Measurements from ENCODE around the gene BRD4.
"Not testable (repeated sequence)": the region's sequence is repeated elsewhere in the genome, so short reads cannot be mapped to it uniquely, and the experiment has no call there.

BRD4 gene

GRCh38 chr19:15372470-15372869, 40.1 kb upstream of the BRD4 start:
- Histone ChIP-seq H3K9ac (ENCODE audit: low read length) (no peak overlapping the region), H3K36me3 (ENCODE audit: control insufficient read depth, insufficient read depth, low read length) (peaks cover 78% of the 10 kb centered on the region), H3K9me3 (ENCODE audit: control insufficient read depth, insufficient read depth, low read depth, low read length) (no peaks in the 10 kb centered on the region), H3K4me1 (ENCODE audit: control insufficient read depth, insufficient read depth, low read length) (peaks cover 7% of the 10 kb centered on the region; the same call in 1 of the 2 replicates), H3K27ac (ENCODE audit: low read depth, low read length) (no peak overlapping the region), H3K4me3 (ENCODE audit: low read depth, low read length) (no peak overlapping the region), H3K27me3 (ENCODE audit: control insufficient read depth, insufficient read depth, low read length) (no peaks in the 10 kb centered on the region)

GRCh38 chr19:15371786-15372380, 39.5 kb upstream of the BRD4 start:
- H3K27me3 ChIP-seq (ENCODE audit: control insufficient read depth, insufficient read depth, low read length), result no peaks in the 10 kb centered on the region
- no peak overlapping the region for H3K9ac ChIP-seq (ENCODE audit: low read length)
- H3K27ac ChIP-seq (ENCODE audit: low read depth, low read length), result no peak overlapping the region
- H3K4me1 ChIP-seq (ENCODE audit: control insufficient read depth, insufficient read depth, low read length), result peaks cover 3% of the 10 kb centered on the region; the same call in 1 of the 2 replicates
- no peaks in the 10 kb centered on the region for H3K9me3 ChIP-seq (ENCODE audit: control insufficient read depth, insufficient read depth, low read depth, low read length)
- H3K36me3 ChIP-seq (ENCODE audit: control insufficient read depth, insufficient read depth, low read length), result peaks cover 84% of the 10 kb centered on the region
- H3K4me3 ChIP-seq (ENCODE audit: low read depth, low read length), result no peak overlapping the region

GRCh38 chr19:15371119-15371518, 38.8 kb upstream of the BRD4 start:
- Histone ChIP-seq H3K4me1 (ENCODE audit: control insufficient read depth, insufficient read depth, low read length) (no peaks in the 10 kb centered on the region), H3K9me3 (ENCODE audit: control insufficient read depth, insufficient read depth, low read depth, low read length) (no peaks in the 10 kb centered on the region), H3K4me3 (ENCODE audit: low read depth, low read length) (no peak overlapping the region), H3K27me3 (ENCODE audit: control insufficient read depth, insufficient read depth, low read length) (no peaks in the 10 kb centered on the region), H3K9ac (ENCODE audit: low read length) (no peak overlapping the region), H3K27ac (ENCODE audit: low read depth, low read length) (no peak overlapping the region), H3K36me3 (ENCODE audit: control insufficient read depth, insufficient read depth, low read length) (peaks cover 91% of the 10 kb centered on the region)

- no peaks in the 10 kb centered on the region for H3K4me1 ChIP-seq (ENCODE audit: control insufficient read depth, insufficient read depth, low read length)
- H3K4me3 ChIP-seq (ENCODE audit: low read depth, low read length), result no peak overlapping the region
- no peak overlapping the region for H3K9ac ChIP-seq (ENCODE audit: low read length)
- H3K27ac ChIP-seq (ENCODE audit: low read depth, low read length), result no peak overlapping the region
- H3K36me3 ChIP-seq (ENCODE audit: control insufficient read depth, insufficient read depth, low read length), result peaks cover 99% of the 10 kb centered on the region
- no peaks in the 10 kb centered on the region; the same call in 1 of the 2 replicates for H3K9me3 ChIP-seq (ENCODE audit: control insufficient read depth, insufficient read depth, low read depth, low read length)
- no peaks in the 10 kb centered on the region for H3K27me3 ChIP-seq (ENCODE audit: control insufficient read depth, insufficient read depth, low read length)
Observed at GRCh38 chr19:15369594-15369891, 37.2 kb upstream of the BRD4 start.

- Histone ChIP-seq H3K4me3 (ENCODE audit: low read depth, low read length) (no peak overlapping the region), H3K36me3 (ENCODE audit: control insufficient read depth, insufficient read depth, low read length) (peaks cover 96% of the 10 kb centered on the region)
Observed at GRCh38 chr19:15368798-15369593, 36.7 kb upstream of the BRD4 start.

GRCh38 chr19:15368051-15368632, 35.8 kb upstream of the BRD4 start:
- Histone ChIP-seq H3K4me1 (ENCODE audit: control insufficient read depth, insufficient read depth, low read length) (no peaks in the 10 kb centered on the region), H3K27ac (ENCODE audit: low read depth, low read length) (no peak overlapping the region), H3K36me3 (ENCODE audit: control insufficient read depth, insufficient read depth, low read length) (peaks cover 88% of the 10 kb centered on the region), H3K4me3 (ENCODE audit: low read depth, low read length) (no peak overlapping the region), H3K9ac (ENCODE audit: low read length) (no peak overlapping the region), H3K9me3 (ENCODE audit: control insufficient read depth, insufficient read depth, low read depth, low read length) (no peaks in the 10 kb centered on the region; the same call in 1 of the 2 replicates), H3K27me3 (ENCODE audit: control insufficient read depth, insufficient read depth, low read length) (no peaks in the 10 kb centered on the region)

More at GRCh38 chr19:15368798-15369593, 36.7 kb upstream of the BRD4 start:
- Histone ChIP-seq H3K4me1 (ENCODE audit: control insufficient read depth, insufficient read depth, low read length) (no peaks in the 10 kb centered on the region), H3K27me3 (ENCODE audit: control insufficient read depth, insufficient read depth, low read length) (no peaks in the 10 kb centered on the region), H3K9me3 (ENCODE audit: control insufficient read depth, insufficient read depth, low read depth, low read length) (no peaks in the 10 kb centered on the region; the same call in 1 of the 2 replicates), H3K27ac (ENCODE audit: low read depth, low read length) (no peak overlapping the region), H3K9ac (ENCODE audit: low read length) (no peak overlapping the region)

- Histone ChIP-seq H3K9ac (ENCODE audit: low read length) (no peak overlapping the region), H3K36me3 (ENCODE audit: control insufficient read depth, insufficient read depth, low read length) (peaks cover 81% of the 10 kb centered on the region), H3K27ac (ENCODE audit: low read depth, low read length) (no peak overlapping the region)
Observed at GRCh38 chr19:15367439-15367838, 35.1 kb upstream of the BRD4 start.

GRCh38 chr19:15365264-15365663, 32.9 kb upstream of the BRD4 start:
- Histone ChIP-seq H3K27me3 (ENCODE audit: control insufficient read depth, insufficient read depth, low read length) (no peaks in the 10 kb centered on the region), H3K9me3 (ENCODE audit: control insufficient read depth, insufficient read depth, low read depth, low read length) (peaks cover 5% of the 10 kb centered on the region; the same call in 1 of the 2 replicates), H3K4me3 (ENCODE audit: low read depth, low read length) (no peak overlapping the region), H3K36me3 (ENCODE audit: control insufficient read depth, insufficient read depth, low read length) (peaks cover 79% of the 10 kb centered on the region), H3K4me1 (ENCODE audit: control insufficient read depth, insufficient read depth, low read length) (no peaks in the 10 kb centered on the region), H3K9ac (ENCODE audit: low read length) (no peak overlapping the region), H3K27ac (ENCODE audit: low read depth, low read length) (no peak overlapping the region)

More at GRCh38 chr19:15367439-15367838, 35.1 kb upstream of the BRD4 start:
- no peaks in the 10 kb centered on the region for H3K4me1 ChIP-seq (ENCODE audit: control insufficient read depth, insufficient read depth, low read length)
- H3K27me3 ChIP-seq (ENCODE audit: control insufficient read depth, insufficient read depth, low read length), result no peaks in the 10 kb centered on the region
- no peak overlapping the region for H3K4me3 ChIP-seq (ENCODE audit: low read depth, low read length)
- H3K9me3 ChIP-seq (ENCODE audit: control insufficient read depth, insufficient read depth, low read depth, low read length), result no peaks in the 10 kb centered on the region; the same call in 1 of the 2 replicates

- H3K27me3 ChIP-seq (ENCODE audit: control insufficient read depth, insufficient read depth, low read length); H3K9ac ChIP-seq (ENCODE audit: low read length); H3K4me1 ChIP-seq (ENCODE audit: control insufficient read depth, insufficient read depth, low read length); H3K27ac ChIP-seq (ENCODE audit: low read depth, low read length); H3K4me3 ChIP-seq (ENCODE audit: low read depth, low read length); H3K9me3 ChIP-seq (ENCODE audit: control insufficient read depth, insufficient read depth, low read depth, low read length): not testable (repeated sequence)
- H3K36me3 ChIP-seq (ENCODE audit: control insufficient read depth, insufficient read depth, low read length), result peaks cover 78% of the 10 kb centered on the region
Observed at GRCh38 chr19:15363791-15364190, 31.5 kb upstream of the BRD4 start.

GRCh38 chr19:15363048-15363447, 30.7 kb upstream of the BRD4 start:
- H3K4me1 ChIP-seq (ENCODE audit: control insufficient read depth, insufficient read depth, low read length); H3K27ac ChIP-seq (ENCODE audit: low read depth, low read length); H3K9me3 ChIP-seq (ENCODE audit: control insufficient read depth, insufficient read depth, low read depth, low read length); H3K9ac ChIP-seq (ENCODE audit: low read length); H3K27me3 ChIP-seq (ENCODE audit: control insufficient read depth, insufficient read depth, low read length); H3K4me3 ChIP-seq (ENCODE audit: low read depth, low read length): not testable (repeated sequence)
- peaks cover 78% of the 10 kb centered on the region for H3K36me3 ChIP-seq (ENCODE audit: control insufficient read depth, insufficient read depth, low read length)

- H3K27ac ChIP-seq (ENCODE audit: low read depth, low read length); H3K4me3 ChIP-seq (ENCODE audit: low read depth, low read length); H3K9ac ChIP-seq (ENCODE audit: low read length); H3K9me3 ChIP-seq (ENCODE audit: control insufficient read depth, insufficient read depth, low read depth, low read length); H3K27me3 ChIP-seq (ENCODE audit: control insufficient read depth, insufficient read depth, low read length); H3K4me1 ChIP-seq (ENCODE audit: control insufficient read depth, insufficient read depth, low read length): not testable (repeated sequence)
- H3K36me3 ChIP-seq (ENCODE audit: control insufficient read depth, insufficient read depth, low read length), result peaks cover 72% of the 10 kb centered on the region
Observed at GRCh38 chr19:15360015-15360414, 27.7 kb upstream of the BRD4 start.
